Measurements from ENCODE around the gene CZIB. TPM values are rescaled to one million over a fixed set of nuclear protein-coding genes. Genes with fewer than 3 reads are reported as not detected.

Gene CZIB
- total RNA-seq, 2 experiments from 2014 or later, result 44.6 to 51.4 TPM

DNA sequence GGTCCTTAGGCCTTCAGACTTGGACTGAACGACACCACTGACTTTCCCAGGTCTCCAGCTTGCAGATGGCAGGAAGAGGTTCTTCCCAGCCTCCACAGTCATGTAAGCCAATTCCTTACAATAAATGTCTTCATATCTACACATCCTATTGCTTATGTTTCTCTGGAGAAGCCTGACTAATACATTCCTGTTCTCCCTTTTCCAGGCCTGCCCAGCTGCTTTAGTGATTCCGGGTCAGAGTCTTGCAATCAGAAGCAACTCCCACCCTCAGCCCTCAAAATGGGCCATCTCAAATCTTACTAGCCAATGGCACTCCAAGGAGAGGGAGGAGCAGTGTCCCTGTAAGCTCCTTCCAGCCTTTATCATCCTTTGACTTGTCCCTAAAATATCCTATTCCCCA is 40.2 kb downstream of the CZIB start:
- Histone ChIP-seq H3K4me2 (ENCODE audit: low read length) (no peak overlapping the region), H3K4me1 (ENCODE audit: insufficient read depth, low read length, poor library complexity, severe bottlenecking) (no peaks in the 10 kb centered on the region), H4K20me1 (ENCODE audit: insufficient read depth, low read length) (no peaks in the 10 kb centered on the region), H3K79me2 (ENCODE audit: insufficient read depth, low read depth, low read length) (no peaks in the 10 kb centered on the region), H3K36me3 (ENCODE audit: insufficient read depth, low read length) (no peaks in the 10 kb centered on the region), H3K9me3 (ENCODE audit: low read length) (no peaks in the 10 kb centered on the region), H3K9me2 (ENCODE audit: insufficient read depth, low read length) (no peaks in the 10 kb centered on the region), H2AFZ (ENCODE audit: low read length) (no peak overlapping the region), H3K27ac (ENCODE audit: low read depth, low read length, poor library complexity, severe bottlenecking) (no peak overlapping the region), H3K4me3 (ENCODE audit: low read depth, low read length, poor library complexity, severe bottlenecking) (no peak overlapping the region)
- POLR2A ChIA-PET, result no interaction called here
- intact Hi-C loops (cut with micrococcal nuclease; ENCODE audit: unreplicated experiment), result loop anchor here (5.0 kb wide), 1 partner anchor 168 kb away; no protein-coding TSS in a partner anchor
- no peak for TF ChIP-seq CTCF (conservative IDR thresholded peaks at IDR 0.05; ENCODE audit: low read length)
- no peak for TF ChIP-seq EZH2phosphoT487 (IDR thresholded peaks at IDR 0.05; ENCODE audit: borderline replicate concordance, low read depth, low read length)
- no peak for DNase-seq (ENCODE audit: low spot score)
- CTCF ChIA-PET (ENCODE audit: unreplicated experiment), result no interaction called here
- no TSS peak for BruUV-seq (replicated peaks)

DNA sequence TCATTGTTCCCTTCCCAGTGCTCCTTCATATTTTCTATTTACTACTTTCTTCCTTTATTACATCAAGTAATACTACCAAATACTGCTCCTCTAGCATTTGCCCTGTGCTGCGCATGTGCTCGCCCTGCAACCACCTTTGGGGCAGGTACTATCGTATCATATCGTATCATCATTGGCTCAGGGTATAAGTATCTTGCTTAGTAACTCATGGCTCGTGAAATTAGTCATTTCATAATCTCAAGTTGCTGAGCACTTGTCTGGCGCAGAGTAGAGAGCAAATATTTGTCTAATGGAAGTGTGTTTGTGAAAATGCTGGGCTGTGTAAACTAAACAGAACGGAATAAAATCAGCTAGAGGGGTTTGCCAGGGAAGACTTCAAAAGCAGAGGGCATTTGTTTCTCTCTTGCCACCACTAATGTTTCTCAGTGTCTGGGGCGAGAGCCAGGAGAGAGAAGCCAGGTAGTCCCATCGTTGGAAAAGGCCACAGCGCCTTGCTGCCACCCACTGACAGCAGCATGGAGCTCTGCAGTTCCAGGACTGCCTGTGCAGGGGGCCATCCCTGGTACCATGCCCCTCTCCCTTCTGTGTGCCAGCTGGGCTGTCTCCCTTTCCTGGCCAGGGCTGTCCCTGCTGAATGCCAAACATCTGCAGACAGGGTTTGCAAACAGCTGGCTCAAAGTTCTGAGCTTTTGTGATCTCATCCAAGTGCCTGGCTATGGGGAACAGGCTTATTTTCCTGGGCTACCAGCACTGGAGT is 43.8 kb downstream of the CZIB start:
- ChIA-PET POLR2A (no interaction called here), CTCF (ENCODE audit: unreplicated experiment) (no interaction called here)
- no peak overlapping the region for H3K4me2 ChIP-seq (ENCODE audit: low read length)
- no peak overlapping the region for H3K27ac ChIP-seq (ENCODE audit: low read depth, low read length, poor library complexity, severe bottlenecking)
- TF ChIP-seq CTCF (conservative IDR thresholded peaks at IDR 0.05; ENCODE audit: low read length), result no peak
- no peak for TF ChIP-seq EZH2phosphoT487 (IDR thresholded peaks at IDR 0.05; ENCODE audit: borderline replicate concordance, low read depth, low read length)
- H3K9me3 ChIP-seq (ENCODE audit: low read length), result no peaks in the 10 kb centered on the region
- peaks cover 22% of the 10 kb centered on the region for H3K4me1 ChIP-seq (ENCODE audit: insufficient read depth, low read length, poor library complexity, severe bottlenecking)
- intact Hi-C loops (cut with micrococcal nuclease; ENCODE audit: unreplicated experiment), result no loop called here
- no peaks in the 10 kb centered on the region for H3K36me3 ChIP-seq (ENCODE audit: insufficient read depth, low read length)
- H2AFZ ChIP-seq (ENCODE audit: low read length), result no peak overlapping the region
- no peak for DNase-seq (ENCODE audit: low spot score)
- H3K79me2 ChIP-seq (ENCODE audit: insufficient read depth, low read depth, low read length), result no peaks in the 10 kb centered on the region
- no peaks in the 10 kb centered on the region for H4K20me1 ChIP-seq (ENCODE audit: insufficient read depth, low read length)
- no peaks in the 10 kb centered on the region for H3K9me2 ChIP-seq (ENCODE audit: insufficient read depth, low read length)
- BruUV-seq (replicated peaks), result no TSS peak
- no peak overlapping the region for H3K4me3 ChIP-seq (ENCODE audit: low read depth, low read length, poor library complexity, severe bottlenecking)
